Measurements from ENCODE around the gene GALNT14.

GALNT14 gene

DNA sequence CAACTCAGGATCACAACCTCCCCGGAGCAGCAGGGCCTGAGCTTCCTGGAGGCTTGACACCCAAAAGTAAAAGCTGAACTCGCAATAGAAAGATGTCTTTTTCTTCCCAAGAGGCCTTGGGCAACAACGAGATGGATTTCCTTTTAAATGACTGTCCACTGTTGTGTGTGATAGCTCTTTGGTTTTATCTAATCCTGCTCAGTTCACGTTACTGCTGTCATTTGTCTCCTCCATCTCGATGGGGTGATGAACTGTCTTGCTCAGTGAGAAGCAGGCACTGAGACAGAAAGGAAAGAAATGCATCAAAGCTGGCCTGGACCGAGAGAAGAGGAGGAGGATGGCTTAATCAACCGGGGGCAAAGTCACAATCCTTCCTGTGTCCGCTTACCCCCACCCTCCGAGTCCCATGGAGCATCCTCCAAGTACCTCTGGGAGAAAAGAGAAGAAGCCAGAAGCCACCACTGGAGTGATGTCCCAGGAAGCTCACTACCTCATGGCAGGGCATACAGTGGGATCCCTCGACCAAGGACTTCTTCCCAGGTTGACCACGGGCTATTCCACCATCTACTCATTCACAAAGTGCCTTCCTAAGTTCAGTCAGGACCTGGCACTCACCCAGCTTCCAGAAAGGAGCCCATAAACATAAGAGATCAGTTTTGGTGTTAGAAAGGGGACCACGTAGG is 68.5 kb downstream of the GALNT14 start:
- no peak for DNase-seq (ENCODE audit: low read depth)
- TF ChIP-seq CTCF (conservative IDR thresholded peaks at IDR 0.05; ENCODE audit: low read length): no peak
- no peak overlapping the region for H3K4me3 ChIP-seq (ENCODE audit: low read length)

- 0 out of 2 replicates have a peak, but pooled peaks have one; percentile 2 for TF ChIP-seq CTCF (conservative IDR thresholded peaks at IDR 0.05; ENCODE audit: low read length)
- DNase-seq (ENCODE audit: low read depth): no peak
- H3K4me3 ChIP-seq (ENCODE audit: low read length): no peak overlapping the region
Measured at GRCh38 chr2:31067259-31067658, 71.0 kb downstream of the GALNT14 start.

DNA sequence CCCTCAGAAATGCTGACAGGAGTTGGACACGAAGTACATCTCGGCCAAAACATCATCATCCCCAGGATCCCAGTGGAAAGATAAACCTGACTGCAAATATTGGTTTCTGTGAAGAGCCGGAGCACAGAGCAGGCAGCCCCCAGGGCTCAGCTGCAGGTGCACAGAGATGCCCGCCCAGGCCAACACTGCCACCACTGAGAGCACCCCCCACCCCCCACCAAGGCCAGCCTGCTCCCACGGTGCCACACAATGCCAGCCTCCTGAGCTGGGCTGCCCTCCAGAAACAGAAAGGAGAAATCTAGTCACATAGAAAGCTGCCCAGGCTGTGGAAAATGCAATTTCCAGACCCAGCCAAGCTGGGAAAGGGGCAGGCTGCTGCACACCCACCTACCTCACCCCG is 71.7 kb downstream of the GALNT14 start:
- no peak for DNase-seq (ENCODE audit: low read depth)
- no peak overlapping the region for H3K4me3 ChIP-seq (ENCODE audit: low read length)
- TF ChIP-seq CTCF (conservative IDR thresholded peaks at IDR 0.05; ENCODE audit: low read length): no peak

GRCh38 chr2:31066086-31066485 is 72.2 kb downstream of the GALNT14 start:
- H3K4me3 ChIP-seq (ENCODE audit: low read length): no peak overlapping the region
- no peak for TF ChIP-seq CTCF (conservative IDR thresholded peaks at IDR 0.05; ENCODE audit: low read length)
- DNase-seq (ENCODE audit: low read depth): no peak

DNA sequence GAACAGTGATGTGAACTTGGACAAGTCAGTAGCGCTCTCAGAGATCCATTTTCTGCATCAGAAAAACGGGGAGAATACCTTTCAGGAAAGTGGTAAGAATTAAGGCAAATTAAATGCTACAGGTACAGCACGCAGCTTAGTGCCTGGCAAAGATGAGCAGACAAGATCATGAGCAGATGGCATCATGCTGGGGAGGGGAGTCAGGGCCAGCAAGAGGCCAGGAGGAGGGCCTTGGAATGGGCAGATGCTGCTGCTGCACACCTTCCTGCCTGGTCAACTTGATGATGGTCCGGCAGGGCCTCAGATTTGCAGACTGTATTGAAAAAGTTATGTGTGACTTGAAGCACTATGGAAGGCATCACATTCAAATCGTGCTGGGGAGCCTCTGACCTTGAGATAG is 72.9 kb downstream of the GALNT14 start:
- DNase-seq (ENCODE audit: low read depth): no peak
- no peak for TF ChIP-seq CTCF (conservative IDR thresholded peaks at IDR 0.05; ENCODE audit: low read length)
- H3K4me3 ChIP-seq (ENCODE audit: low read length): no peak overlapping the region

DNA sequence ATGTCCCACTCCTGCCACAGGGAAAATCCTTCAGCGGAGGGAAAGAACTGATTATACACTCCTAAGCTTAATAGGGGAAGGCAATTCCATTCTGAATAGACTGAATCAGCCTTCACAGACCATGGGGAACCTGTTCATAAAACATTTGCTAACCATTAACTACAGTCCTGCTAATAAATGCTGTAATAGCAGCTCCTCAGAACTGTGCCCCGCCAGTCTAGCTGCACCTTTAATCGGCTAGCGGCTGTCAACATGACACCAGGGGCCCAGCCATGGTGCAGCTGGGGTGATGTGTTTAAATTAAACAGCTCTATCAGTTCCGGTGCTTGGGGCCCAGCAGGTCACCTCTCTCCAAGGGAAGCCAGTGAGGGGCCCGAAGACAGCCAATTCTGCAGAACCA is 77.8 kb downstream of the GALNT14 start:
- DNase-seq (ENCODE audit: low read depth): no peak
- no peak for TF ChIP-seq CTCF (conservative IDR thresholded peaks at IDR 0.05; ENCODE audit: low read length)
- H3K4me3 ChIP-seq (ENCODE audit: low read length): no peak overlapping the region
